GM19025 (cell line): ENCODE data around the gene OGDH.
A peak's percentile ranks its signal among the peaks of the same experiment; 100 is the strongest.
"Not testable (repeated sequence)": the region's sequence is repeated elsewhere in the genome, so short reads cannot be mapped to it uniquely, and the experiment has no call there.

ENCODE experiments used
- ATAC-seq: cut with Tn5 transposase; IDR thresholded peaks from one replicate; pipeline ENCODE4 v1.9.1; 2021; ENCODE audit warnings: mild to moderate bottlenecking, low read depth, moderate library complexity; ENCODE audit not compliant: unreplicated experiment

The OGDH gene

DNA sequence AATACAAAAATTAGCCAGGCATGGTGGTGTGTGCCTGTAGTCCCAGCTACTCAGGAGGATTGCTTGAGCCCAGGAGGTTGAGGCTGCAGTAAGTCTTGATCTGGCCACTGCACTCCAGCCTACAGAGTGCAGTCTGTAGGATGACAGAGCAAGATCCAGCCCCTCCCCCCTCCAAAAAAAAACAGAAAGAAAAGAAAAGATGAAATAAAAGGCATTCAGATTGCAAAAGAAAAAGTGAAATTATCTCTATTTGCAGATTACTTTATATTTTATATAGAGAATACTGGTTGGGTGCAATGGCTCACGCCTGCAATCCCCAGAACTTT is 121.5 kb downstream of the OGDH start:
- ATAC-seq, result no peak

DNA sequence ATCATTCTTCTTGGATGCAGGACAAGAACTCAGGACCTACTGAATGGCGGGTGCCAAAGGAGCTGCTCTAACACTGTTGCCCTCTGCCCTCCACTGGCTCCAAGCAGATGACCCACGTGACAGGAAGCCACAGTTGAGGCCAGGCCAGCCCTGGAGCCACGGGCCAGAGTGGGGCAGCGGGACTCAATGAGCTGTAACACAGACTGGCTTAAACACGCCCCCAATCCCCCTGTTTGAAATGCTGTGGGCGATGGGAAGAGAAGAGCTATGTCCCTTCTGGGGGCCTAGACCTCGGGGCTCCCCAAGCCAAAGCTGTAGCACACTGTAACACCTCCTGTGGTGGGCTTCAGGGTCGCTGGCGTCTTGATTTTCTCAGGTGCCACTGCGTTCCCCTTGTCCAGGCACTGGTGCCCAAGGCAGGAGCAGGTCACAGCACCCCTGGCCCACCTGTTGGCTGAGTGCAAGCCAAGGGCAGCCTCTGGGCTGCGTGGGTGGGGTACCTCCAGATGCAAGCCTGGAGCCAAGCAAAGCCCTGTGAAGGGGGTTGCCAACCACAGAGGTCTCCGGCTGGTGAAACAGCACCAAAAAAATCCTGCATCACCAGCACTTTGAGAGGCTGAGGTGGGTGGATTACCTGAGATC is 123.6 kb downstream of the OGDH start:
- ATAC-seq, result no peak

DNA sequence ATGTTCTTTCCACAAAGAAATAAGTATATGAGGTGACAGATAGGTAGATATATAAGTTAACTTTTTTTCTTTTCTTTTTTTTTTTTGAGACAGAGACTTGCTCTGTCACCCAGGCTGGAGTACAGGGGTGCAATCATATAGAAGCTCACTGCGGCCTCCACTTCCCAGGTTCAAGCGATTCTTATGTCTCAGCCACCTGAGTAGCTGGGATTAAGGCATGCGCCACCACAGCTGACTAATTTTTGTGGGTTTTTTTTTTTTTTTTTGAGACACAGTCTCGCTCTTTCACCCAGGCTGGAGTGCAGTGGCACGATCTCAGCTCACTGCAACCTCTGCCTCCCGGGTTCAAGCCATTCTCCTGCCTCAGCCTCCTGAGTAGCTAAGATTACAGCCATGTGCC is 126.5 kb downstream of the OGDH start:
- not testable (repeated sequence) for ATAC-seq

DNA sequence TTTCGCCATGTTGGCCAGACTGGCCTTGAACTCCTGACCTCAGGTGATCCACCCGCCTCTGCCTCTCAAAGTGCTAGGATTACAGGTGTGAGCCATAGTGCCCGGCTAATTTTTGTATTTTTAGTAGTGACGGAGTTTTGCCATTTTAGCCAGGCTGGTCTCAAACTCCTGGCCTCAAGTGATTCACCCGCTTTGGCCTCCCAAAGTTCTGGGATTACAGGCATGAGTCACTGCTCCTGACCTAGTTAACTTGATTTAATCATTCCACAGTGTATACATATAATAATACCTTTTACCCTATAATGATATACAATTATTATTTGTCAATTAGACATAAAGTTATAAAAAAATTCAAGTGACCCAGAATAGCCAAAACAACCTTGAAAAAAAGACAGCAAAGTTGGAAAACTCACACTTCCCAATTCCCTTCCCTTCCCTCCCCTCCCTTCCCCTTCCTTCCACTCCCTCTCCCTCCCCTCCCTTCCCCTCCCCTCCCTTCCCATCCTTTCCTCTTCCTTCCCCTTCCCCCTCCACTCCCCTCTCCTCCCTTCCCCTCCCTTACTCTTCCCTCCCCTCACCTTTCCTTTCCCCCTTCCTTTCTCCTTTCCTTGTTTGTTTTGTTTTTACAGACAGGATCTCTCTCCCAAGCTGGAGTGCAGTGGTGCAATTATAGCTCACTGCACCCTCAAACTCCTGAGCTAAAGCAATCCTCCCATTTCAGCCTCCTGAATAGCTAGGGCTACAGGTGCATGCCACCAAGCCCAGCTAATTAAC is 127.5 kb downstream of the OGDH start:
- no peak for ATAC-seq

DNA sequence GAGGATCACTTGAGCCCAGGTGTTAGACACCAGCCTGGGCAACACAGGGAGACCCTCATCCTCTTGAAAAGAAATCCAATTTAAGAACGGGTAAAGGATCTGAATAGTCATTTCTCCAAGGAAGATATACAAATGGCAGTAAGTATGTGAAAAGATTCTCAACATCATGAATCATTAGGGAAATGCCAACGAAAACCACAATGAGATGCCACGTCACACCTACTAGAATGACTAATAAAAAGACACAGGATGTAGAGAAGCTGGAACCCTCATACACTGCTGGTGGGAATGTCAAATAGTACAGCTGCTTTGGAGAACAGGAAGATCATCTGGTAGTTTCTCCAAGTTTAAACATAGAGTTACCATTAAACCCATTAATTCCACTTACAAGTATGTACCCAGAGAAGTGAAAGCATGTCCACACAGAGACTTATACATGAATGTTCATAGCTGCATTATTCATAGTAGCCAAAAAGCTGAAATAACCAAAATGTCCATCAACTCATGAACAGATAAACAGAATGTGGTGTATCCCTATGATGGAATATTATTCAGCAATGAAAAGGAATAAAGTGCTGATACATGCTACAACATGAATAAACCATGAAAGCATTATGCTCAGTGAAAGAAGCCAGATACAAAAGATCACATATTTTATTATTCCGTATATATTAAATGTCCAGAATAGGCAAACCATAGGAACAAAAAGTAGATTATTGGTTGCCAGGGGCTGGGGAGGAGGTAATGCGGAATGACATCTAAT is 129.2 kb downstream of the OGDH start:
- no peak for ATAC-seq

DNA sequence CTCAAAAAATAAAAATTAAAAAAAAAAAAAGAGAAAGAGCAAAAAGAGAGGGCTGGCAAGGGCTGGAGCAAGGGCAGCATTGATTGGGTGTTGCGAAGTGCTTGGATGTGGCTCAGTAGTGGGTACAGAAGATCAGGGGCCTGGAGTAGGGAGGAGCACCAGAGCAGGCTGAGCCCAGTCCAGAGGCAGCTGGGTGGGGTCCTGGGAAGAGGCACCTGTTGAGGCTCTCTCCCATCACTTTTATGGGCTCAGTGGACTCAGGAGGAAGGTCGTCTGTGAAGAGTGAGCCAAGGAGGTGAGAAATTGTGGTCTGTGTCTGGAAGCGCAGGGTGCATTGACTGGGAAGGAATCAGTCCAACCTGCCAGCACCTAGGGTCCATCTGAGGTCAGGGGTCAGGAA is 130.5 kb downstream of the OGDH start:
- ATAC-seq, result no peak

DNA sequence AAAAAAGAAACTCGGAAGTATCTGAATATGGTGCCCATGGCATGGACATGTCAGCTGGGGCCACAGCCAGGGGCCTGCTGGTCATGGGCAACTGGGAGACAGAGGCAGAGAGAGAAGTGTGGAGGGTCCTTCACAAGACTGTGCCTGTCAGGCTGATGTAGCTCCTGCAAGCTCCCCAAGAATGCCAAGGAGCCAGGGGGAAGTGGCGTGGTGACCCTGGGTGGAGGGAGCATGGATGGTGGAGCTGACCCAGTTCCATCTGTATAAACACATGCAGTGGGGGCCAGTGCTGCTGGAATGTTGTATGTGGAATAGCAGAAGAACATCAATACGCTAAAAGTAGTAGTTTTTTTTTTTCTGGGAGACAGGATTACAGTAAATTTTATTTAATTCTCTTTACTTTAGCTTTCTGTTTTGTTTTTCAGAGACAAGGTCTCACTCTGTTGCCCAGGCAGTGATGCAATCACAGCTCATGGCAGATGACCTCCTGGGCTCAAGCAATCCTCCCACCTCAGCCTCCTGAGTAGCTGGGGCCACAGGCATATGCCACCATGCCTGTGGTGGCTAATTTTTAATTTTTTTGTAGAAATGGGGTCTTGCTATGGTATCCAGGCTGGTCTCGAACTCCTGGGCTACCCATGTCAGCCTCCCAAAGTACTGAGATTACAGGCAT is 131.8 kb downstream of the OGDH start:
- no peak for ATAC-seq

DNA sequence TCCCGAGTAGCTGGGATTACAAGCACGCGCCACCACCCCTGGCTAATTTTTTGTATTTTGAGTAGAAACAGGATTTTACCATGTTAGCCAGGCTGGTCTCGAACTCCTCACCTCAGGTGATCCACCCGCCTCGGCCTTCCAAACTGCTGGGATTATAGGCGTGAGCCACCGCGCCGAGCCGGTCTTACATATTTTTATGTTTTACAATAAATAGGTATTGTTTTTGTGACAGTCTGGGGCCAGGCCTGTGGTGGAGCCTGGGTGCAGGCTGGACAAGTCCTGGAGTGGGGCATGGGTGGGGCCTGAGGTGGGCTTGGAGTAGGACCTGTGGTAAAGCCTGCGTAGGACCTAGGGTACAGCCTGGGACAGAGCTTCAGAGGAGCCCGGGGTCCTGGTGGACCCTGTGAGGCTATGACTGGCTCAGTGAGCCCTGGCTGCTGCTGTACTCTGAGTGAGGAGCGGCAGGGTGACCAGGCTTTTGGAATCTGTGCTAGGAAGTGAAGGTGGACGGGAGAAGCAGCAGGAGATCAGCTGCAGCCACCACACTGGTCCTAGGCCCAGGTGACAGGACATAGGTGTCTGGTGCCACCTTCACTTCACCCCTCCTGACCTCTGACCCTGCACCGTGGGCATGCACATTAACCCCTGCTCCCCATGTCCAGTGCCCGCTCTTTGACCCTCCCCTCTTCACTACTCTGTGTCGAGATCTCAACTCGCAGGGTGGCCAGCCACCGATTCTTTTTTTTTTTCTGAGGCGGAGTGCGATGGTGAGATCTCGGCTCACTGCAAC is 132.6 kb downstream of the OGDH start:
- ATAC-seq, result no peak

DNA sequence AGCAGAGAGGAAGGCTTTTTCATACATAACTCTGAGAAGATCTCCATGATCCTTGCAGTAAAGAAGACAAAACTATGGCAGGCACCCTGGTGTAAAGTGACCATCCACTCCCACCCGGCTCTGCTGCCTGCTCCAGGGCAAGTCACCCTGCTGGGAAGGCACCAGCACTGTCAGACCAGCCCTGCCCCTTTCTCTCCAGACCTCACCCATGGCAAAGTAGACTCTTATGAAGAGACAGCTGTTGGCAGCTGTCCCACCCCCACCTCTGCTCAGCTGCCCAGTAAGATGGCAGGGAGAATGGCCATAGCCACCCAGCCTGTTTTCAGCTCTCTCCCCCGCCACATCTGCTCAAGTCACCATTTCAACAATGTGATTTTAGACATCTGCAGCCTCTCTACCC is 133.6 kb downstream of the OGDH start:
- ATAC-seq, result no peak

DNA sequence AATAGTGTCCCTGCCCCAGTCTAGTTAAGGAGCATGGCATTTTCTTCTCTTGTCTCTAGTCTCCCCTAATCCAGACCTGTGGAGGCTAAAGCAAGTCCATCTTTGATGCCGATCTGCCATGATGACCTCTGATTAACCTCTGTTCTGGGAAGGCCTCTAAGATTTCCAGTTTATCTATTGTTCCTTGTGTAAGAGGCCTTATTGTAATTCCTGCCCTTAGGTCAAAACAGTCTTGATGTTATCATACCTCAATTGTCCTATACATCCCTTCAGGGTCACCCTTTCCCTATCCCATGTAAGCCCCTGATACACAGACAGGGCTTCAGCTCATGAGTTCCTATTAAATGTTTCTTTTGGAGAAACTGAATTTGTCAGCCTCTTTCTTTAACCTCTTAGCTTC is 137.3 kb downstream of the OGDH start:
- no peak for ATAC-seq

DNA sequence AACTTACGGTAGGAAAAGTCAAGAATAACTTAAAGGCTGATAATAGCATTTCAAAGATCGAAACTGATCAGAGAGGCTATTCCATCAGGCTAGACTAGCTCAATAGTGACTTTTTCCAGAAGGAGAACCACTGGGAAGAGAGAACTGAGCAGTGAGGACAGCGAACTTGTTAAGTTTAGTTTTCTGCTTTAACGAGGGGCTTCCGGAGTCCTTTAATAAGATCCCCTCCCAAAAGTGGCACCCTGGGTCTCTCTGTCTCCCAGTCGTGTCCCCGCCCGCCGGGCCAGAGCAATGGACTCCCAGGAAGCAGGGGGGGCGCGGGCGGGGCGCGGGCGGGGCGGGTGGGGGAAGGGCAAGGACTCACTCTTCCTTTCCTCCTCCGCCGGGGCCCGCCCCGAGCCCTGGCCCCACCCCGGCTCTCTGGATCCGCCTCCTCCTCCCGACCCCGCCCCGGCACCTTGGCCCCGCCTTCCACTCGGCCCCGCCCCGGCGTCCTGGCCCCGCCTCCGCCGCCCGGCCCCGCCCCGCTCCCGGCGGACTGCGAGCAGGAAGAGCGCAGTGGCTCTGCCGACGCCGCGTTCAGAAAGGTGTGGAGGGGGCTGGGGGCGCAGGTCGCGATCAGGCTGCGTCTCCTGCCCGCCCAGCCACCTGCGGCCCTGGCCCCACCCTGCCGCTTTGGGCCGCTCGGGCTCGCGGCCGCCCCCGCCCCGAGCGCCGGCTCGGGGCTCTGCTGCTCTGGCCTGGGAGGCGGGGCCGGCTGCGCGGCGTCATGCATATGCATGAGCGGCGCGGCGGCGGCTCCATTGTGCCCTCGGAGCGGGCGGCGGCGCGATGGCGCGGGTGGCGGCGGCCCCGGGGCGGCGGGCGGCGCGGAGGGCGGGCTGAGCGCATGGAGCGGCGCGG is 141.9 kb downstream of the OGDH start, which contains the start of gene ZMIZ2:
ZMIZ2 (plus strand) TSS at position 803 of the 903 bp plus-strand sequence. CDS start 7,403 bp downstream, outside the sequence.
- ATAC-seq, result peak; percentile 64

DNA sequence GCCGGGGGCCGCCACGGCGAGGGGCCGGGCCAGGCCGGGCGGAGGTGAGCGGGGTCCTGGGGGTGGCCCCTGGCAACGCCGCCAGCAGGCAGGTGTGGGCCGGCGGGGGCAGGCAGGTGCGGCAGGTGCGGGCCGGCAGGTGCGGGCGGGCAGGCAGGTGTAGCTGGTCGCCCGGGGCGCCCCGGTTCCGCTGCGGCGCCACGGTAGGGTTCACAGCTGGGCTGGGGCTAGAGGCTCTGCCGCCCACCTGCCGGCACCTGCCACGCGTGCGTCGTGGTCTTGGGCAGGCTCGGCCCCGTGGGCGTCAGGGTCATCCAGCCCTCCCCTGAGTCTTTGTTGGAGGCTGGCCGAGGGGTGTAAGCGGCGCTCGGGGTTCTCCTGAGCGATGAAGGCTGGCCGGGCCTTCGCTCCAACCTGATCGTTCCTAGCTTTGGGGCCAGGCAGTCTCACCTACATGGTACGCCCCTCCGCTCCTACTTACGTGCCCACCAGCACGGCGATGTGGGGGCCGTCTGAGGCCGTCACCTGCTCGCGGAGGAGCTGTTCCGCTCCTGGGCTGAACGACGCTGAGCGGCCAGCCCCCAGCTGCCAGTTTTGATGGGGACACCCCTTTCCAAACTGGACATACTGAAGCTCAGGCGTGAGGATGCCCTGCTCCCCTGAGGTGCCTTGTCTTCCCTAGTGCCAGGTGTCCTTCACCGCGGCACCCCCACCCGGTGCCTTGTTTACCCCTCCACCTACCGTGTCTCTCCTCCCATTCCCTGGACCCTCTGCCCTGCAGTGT is 142.7 kb downstream of the OGDH start:
- peak; percentile 9 for ATAC-seq

DNA sequence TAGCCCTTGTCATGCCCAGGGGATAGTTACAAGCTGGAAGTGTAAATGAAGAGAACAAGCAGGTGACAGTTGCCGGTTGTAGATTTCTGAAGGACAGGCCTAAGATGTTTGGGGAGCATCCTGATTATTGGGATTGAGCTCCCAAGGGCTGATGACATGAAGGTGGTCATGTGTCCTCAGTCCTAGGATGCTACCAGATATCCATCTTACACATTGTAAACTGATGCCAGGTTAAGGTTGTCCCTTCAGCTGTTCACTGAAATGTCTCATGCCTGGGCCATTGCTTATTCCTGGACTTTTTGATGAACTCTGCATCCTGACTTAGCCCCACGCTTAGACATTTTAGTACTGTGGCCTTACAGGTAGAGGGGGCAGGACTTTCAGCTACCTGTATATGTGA is 143.6 kb downstream of the OGDH start:
- no peak for ATAC-seq

DNA sequence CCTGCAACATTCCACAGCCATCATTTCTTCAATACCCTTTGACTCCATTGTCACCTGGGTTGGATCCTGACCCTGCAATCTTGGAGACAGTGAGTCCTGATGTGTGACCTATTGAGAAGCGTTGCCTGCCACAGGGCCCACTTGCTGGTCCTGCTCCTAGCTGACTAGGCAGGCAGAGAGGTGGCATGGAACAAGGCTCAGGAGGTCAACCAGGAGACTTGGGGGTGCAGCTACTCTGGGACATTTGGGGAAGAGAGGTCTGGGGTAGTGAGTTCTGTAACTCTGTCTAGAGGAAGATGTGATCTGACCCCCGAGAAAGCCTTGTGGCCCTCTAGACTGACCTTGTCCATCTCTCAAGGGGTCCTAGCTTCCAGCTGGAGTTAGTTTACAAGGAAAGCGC is 144.0 kb downstream of the OGDH start:
- no peak for ATAC-seq

DNA sequence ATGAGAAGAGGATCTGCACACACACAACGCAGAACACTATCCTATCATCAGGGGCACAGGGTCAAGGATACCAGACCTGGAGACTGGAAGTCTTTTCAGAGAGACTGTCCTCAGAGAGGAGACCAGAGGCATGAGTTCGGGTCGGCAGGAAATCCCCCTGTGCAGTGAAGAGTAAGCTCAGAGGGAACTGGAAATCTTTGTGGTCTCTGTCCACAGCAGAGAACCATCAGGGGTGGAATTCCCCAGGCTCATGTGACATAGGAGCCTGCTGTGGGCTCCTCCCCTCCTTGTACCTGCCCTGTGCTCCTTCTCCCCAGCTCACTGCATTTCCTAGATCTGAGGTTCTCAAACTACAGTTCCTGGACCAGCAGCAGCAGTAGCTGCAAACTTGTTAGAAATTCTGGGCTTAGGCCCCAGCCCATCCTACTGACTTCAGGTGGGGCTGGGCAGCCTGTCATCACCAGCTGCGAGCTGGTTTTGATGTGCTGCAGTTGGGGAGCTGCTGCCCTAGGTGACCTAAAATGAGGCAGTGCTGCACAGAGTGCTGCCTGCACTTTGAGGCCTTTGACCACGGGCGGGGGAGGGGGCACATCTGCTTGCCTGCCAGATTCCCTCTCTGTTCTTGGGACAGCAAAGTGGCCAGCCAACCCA is 144.6 kb downstream of the OGDH start:
- ATAC-seq, result peak; percentile 55

DNA sequence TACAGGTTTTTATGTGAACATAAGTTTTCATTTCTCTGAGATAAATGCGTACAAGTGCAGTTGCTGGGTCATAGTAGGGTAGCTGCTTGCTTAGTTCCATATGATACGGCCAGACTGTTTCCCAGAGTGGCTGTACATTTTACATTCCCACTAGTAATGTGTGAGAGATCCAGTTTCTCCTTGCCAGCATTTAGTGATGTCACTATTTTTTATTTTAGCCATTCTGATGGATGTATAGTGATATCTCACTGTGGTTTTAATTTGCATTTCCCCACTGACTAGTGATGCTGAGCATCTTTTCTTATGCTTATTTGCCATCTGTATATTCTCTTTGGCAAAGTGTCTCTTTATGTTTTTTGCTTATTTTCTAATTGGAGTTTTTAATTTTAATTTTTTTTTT is 146.4 kb downstream of the OGDH start:
- no peak for ATAC-seq

DNA sequence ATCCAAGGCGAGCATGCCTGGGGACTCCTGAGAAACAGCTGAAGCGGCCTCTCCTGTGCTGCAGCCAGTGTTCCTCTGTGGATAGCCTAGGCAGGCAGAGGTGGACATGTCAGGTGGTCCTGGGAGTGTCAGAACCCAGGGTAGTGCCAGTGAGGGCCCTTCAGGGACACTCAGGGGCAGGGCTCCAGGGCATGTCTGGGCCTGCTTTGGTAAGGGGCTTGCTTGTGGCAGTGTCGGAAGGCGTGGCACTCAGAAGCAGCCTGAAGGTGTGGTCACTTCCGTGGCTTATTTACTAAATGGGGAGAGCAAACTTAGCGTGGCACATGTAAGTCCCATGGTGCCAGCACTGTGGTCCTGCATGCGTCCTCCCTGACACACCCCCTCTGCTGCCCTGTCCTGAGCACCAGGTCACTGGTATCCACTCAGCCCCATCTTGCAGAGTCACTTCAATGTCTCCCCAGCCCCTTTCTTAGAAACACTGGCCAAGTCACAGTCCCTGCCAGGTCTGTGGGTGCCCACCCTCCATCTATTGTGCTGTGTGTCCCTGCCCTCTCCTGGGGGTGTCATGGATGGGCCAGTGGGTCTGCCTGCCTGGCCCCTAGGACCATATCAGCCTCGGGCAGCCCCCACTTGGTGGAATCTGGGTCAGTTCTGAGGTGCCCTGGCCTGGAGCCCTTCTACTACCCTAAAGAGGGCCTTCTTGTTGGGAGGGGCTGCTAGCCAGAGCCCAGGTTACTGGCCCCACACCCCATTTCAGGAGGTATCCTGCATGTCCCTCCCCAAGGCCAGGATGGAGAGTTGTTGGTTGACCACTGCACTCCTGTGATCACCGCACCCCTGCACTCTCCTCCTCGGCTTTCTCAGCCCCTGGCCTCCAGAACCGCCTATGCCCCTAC is 148.6 kb downstream of the OGDH start:
- no peak for ATAC-seq
